ENCODE results near the gene SLC9A7. TPM values are rescaled to one million over a fixed set of nuclear protein-coding genes. Genes with fewer than 3 reads are reported as not detected.

SLC9A7 gene
- total RNA-seq, 2 donors from 2014 or later: 1.6 to 2.8 TPM

DNA sequence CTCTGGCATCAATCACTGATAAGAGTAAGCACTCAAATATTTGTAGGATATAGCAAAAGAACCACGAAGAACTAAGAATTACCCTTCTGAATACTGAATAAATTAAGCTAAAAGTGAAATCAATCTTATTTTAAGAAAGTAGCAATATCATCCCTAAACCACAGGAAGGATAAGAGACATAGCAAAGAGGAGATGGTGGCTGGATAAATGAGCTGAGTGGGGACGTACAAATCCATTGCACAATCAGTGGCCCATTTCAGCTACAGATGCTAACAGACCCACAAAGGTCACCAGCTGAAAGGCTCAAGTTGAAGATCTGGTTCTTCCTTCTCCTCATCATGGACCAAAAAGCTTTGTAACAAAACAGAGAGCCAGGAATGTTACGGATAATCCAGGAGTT lies 77.1 kb downstream of the SLC9A7 start:
- no peak overlapping the region for H3K27ac Mint-ChIP-seq
- no peaks in the 10 kb centered on the region for H3K4me1 Mint-ChIP-seq
- no peaks in the 10 kb centered on the region for H3K27me3 Mint-ChIP-seq
- H3K4me3 Mint-ChIP-seq: no peak overlapping the region
- no peaks in the 10 kb centered on the region for H3K9me3 ChIP-seq (ENCODE audit: control insufficient read depth, low read length, poor library complexity, severe bottlenecking)
- no peak for ATAC-seq
- no peak for DNase-seq
- no peaks in the 10 kb centered on the region for H3K36me3 Mint-ChIP-seq (ENCODE audit: low read depth)

DNA sequence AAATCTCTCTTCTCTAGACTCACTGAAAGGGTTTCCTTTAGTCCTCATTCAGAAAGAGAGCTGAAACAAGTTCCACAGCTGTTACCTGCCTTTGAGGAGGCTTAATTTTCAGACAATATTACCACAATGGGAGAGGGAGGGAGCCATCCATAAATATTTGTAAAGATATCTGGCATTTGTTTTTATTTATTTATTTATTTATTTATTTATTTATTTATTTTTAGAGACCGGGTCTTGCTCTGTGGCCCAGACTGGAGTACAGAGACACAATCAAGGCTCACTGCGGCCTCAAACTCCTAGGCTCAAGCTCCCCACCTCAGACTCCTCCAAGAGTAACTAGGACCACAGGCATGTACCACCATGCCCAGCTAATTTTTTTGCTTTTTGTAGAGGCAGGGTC lies 80.7 kb downstream of the SLC9A7 start:
- no peaks in the 10 kb centered on the region for H3K9me3 ChIP-seq (ENCODE audit: control insufficient read depth, low read length, poor library complexity, severe bottlenecking)
- ATAC-seq: no peak
- DNase-seq: no peak
- H3K4me1 Mint-ChIP-seq: no peaks in the 10 kb centered on the region
- no peak overlapping the region for H3K27ac Mint-ChIP-seq
- no peaks in the 10 kb centered on the region for H3K27me3 Mint-ChIP-seq
- H3K4me3 Mint-ChIP-seq: no peak overlapping the region
- no peaks in the 10 kb centered on the region for H3K36me3 Mint-ChIP-seq (ENCODE audit: low read depth)

DNA sequence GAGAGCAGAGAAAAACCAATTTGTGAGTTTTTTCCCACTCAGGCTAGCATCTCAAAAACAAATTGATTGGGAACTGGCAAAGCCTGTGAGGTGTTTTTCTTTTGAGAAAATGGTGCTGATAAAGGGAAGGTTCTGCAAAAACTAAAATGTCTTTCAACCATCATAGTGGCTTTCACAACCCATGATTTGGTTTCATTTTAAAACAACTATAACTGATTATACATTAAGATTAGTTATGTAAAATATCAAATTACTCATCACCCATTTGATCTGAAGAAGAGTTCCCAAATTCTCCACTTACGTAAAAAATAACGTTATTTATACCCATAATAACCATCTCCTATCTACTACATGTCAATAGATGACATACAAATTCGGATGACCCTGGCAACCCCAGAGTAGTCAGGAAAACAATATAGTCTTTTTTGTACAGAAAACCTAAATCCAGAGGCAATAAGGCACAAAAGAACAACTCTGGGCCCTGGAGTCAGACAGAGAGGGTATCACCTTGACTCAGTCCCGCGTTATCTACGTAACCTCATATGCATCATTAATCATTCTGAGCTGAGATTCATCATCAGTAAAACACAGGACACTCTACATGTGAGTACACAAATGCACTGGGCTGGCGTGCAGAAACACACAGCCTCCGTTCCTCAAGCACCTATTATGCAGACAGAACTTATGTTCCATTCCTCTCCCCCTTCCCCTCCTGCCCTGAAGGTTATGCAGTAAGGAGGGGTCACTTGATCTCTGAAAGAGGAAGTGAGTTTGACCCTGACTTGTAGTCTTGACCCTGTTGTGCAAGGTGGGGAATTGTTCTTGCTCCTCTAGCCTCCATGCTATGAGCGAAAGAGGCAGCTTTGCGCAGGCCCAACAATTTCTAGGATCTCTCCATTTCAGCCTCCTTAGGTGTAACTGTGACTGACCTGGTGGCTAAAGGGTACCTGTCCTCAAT lies 82.2 kb downstream of the SLC9A7 start:
- DNase-seq: no peak
- Mint-ChIP-seq H3K4me3 (no peak overlapping the region), H3K36me3 (ENCODE audit: low read depth) (no peaks in the 10 kb centered on the region), H3K4me1 (no peaks in the 10 kb centered on the region), H3K27me3 (no peaks in the 10 kb centered on the region), H3K27ac (no peak overlapping the region)
- H3K9me3 ChIP-seq (ENCODE audit: control insufficient read depth, low read length, poor library complexity, severe bottlenecking): no peaks in the 10 kb centered on the region
- ATAC-seq: no peak

DNA sequence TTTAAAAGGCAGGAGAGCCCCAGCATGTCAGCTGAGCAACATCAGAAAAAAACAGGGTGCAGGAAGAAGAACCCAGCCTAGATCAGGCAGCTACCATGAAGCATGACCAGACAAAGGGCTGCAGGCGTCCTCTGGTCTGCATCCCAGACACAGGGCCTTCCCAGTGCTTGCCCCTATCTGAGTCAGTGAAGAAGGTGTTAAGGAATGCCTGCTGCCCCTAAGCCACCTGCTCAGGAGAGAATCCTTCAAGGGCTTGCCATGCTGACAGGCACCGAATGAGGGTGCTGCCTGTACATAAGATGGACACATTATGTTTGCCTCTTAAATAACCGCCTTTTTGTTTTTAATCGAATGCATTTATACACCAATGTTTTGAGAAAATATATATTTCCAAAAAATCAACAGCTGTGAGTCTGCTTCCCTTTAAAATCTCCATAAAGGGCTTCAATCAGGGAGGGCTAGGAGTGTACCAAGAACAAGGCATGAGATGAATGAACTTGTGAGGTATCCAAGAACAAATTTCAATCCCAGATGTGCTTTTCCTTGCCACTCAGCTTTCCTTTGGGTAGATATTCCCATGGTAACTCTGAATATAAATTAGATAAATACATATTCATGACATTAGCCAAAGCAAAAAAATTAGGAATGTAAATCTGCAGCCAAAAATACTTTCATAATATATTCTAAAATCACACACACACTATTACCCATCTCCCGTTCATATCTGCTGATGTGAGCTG lies 85.1 kb downstream of the SLC9A7 start:
- H3K4me3 Mint-ChIP-seq: no peak overlapping the region
- H3K27me3 Mint-ChIP-seq: no peaks in the 10 kb centered on the region
- no peak for ATAC-seq
- no peak for DNase-seq
- H3K4me1 Mint-ChIP-seq: no peaks in the 10 kb centered on the region
- no peak overlapping the region for H3K27ac Mint-ChIP-seq
- H3K9me3 ChIP-seq (ENCODE audit: control insufficient read depth, low read length, poor library complexity, severe bottlenecking): no peaks in the 10 kb centered on the region
- no peaks in the 10 kb centered on the region for H3K36me3 Mint-ChIP-seq (ENCODE audit: low read depth)

DNA sequence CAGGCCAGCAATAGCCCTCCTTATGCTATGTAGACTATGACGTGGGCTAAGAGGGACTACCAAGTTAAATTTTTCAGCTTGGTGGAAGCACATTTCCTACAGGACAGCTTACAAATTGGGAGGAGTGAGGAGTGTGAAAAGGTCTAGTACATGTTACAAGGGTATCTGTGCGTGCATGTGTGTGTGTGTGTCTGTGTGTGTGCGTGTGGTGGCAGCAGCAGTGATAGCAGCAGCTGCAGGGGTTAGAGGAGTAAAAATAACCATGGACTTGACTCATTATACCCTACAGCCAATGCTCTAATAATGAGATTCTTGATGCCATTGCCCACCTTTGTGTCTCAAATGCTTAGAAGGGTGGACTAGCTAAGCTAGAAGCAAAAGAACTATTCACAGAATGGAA lies 88.6 kb downstream of the SLC9A7 start:
- H3K27me3 Mint-ChIP-seq: no peaks in the 10 kb centered on the region
- H3K4me1 Mint-ChIP-seq: no peaks in the 10 kb centered on the region

DNA sequence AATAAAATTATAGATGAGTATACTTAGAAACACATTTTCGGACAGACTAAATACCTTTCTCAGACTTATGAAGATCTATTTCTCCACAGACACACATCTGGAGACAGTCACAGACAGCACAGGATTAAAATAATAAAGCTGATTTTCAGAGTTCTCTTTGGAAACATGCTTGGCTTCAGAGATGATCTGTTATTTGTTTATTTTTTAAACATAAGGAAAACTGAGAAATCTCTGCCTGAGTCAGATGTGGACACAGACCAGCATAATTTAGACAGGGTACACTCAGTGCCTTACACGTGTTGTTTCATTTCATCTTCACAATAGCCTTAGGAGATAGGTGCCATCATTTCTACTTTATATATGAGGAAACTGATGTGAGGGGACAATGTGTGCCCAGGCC lies 92.1 kb downstream of the SLC9A7 start:
- Mint-ChIP-seq H3K4me1 (no peaks in the 10 kb centered on the region), H3K4me3 (no peak overlapping the region), H3K27me3 (no peaks in the 10 kb centered on the region), H3K27ac (no peak overlapping the region), H3K36me3 (ENCODE audit: low read depth) (no peaks in the 10 kb centered on the region)
- ATAC-seq: no peak
- H3K9me3 ChIP-seq (ENCODE audit: control insufficient read depth, low read length, poor library complexity, severe bottlenecking): no peaks in the 10 kb centered on the region
- DNase-seq: no peak

More for the DNA sequence above, 88.6 kb downstream of the SLC9A7 start:
- DNase-seq: no peak
- H3K4me3 Mint-ChIP-seq: no peak overlapping the region
- no peak for ATAC-seq
- H3K27ac Mint-ChIP-seq: no peak overlapping the region
- H3K9me3 ChIP-seq (ENCODE audit: control insufficient read depth, low read length, poor library complexity, severe bottlenecking): no peaks in the 10 kb centered on the region
- no peaks in the 10 kb centered on the region for H3K36me3 Mint-ChIP-seq (ENCODE audit: low read depth)

DNA sequence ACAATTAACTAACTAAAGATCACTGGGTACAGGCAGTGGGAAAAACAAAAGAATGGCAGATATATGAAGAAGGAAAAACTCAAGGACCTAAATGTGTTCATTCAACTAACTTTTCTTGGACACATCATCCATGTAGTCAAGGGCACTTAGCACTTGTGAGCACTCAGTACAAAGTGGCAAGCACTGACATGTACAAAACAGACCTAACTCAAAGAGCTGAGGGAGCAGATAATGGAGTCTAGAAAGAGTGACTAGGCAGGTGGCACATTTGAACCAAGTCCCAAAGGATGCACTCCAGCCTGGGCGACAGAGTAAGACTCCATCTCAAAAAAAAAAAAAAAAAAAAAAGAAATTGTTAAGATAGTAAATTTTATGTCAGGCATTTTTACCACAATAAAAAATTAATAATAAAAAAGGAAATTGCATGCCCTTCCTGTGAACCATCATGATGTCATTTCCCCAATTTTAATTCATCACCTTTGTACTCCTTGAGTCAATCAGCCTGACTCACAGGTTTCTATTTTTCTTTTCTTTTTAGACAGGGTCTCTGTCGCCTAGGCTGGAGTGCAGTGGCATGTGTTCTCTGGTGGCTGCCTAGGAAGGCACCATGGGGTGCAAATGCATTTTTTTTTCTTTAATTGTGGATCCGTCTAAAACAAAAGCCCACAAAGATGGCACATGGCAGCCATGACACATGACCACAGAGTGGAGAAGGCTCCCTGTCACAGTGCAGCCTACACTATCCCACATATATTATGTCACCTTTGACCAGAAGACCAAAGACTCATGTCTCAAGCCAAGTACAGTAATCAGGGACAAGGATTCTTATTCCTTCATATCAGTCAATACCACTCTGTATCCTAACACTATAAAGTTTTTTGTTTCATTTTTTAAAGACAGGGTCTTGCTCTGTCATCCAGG lies 93.4 kb downstream of the SLC9A7 start:
- Mint-ChIP-seq H3K27ac (peak overlapping the region; percentile 34), H3K27me3 (no peaks in the 10 kb centered on the region), H3K4me1 (no peaks in the 10 kb centered on the region), H3K36me3 (ENCODE audit: low read depth) (no peaks in the 10 kb centered on the region), H3K4me3 (no peak overlapping the region)
- no peak for ATAC-seq
- no peak for DNase-seq
- H3K9me3 ChIP-seq (ENCODE audit: control insufficient read depth, low read length, poor library complexity, severe bottlenecking): no peaks in the 10 kb centered on the region

DNA sequence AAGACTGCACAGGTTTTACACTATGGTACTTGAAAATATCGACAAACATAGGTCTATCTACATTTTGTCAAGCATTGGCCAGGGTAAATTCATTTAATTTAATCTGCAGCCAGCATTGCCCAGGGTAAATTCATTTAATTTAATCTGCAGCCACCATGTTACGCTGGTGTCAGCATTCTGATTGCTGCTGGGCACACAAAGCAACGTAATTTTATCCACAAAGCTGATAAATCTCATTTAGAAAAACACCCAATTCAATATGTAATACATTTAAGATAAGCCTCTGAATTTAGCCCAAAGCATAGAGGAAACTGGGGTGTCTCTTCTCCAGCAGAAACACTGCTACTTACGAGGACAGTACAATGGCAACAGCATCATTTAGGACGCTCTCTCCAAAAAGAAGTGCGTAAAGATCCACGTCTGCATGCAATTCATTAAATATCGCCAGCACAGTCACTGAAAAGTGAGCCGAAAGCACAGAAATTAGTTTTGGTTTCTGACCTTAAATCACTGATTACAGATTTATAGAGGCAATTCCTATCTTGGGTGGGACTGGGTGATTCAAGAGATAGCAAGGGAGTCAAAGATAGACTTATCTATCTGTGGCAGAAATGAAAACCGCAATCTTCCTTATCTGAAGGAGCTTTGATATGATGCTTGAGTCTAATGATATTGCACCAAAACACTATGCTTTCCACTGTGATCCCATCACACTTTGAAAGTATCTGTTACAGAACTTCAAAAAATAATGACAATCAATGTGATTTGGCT lies 96.5 kb downstream of the SLC9A7 start:
- DNase-seq: no peak
- Mint-ChIP-seq H3K27me3 (no peaks in the 10 kb centered on the region), H3K27ac (no peak overlapping the region), H3K36me3 (ENCODE audit: low read depth) (no peaks in the 10 kb centered on the region), H3K4me3 (no peak overlapping the region), H3K4me1 (no peaks in the 10 kb centered on the region)
- no peak for ATAC-seq
- H3K9me3 ChIP-seq (ENCODE audit: control insufficient read depth, low read length, poor library complexity, severe bottlenecking): no peaks in the 10 kb centered on the region

DNA sequence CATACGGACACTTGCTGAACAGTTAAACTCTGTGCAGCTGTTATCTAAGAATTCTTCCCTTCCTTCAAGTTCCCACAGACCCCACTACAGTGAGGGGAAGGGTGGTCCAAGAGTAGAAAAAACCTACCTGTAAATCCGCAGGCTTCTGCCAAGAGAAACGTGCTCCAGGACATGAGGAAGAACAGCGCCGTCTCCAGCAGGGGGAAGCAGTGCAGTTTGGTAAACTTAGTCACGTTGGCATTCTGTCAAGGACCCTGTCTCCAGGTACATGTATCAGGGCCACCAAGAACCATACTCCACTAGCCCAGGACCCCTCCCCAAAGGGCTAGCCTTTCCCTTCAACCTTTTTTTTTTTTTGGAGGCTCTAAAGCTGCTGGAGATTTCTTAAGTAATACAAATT lies 105.4 kb downstream of the SLC9A7 start:
- Mint-ChIP-seq H3K4me1 (no peaks in the 10 kb centered on the region), H3K4me3 (no peak overlapping the region), H3K36me3 (ENCODE audit: low read depth) (peaks cover 2% of the 10 kb centered on the region), H3K27me3 (no peaks in the 10 kb centered on the region), H3K27ac (no peak overlapping the region)
- no peak for ATAC-seq
- DNase-seq: no peak
- no peaks in the 10 kb centered on the region for H3K9me3 ChIP-seq (ENCODE audit: control insufficient read depth, low read length, poor library complexity, severe bottlenecking)

DNA sequence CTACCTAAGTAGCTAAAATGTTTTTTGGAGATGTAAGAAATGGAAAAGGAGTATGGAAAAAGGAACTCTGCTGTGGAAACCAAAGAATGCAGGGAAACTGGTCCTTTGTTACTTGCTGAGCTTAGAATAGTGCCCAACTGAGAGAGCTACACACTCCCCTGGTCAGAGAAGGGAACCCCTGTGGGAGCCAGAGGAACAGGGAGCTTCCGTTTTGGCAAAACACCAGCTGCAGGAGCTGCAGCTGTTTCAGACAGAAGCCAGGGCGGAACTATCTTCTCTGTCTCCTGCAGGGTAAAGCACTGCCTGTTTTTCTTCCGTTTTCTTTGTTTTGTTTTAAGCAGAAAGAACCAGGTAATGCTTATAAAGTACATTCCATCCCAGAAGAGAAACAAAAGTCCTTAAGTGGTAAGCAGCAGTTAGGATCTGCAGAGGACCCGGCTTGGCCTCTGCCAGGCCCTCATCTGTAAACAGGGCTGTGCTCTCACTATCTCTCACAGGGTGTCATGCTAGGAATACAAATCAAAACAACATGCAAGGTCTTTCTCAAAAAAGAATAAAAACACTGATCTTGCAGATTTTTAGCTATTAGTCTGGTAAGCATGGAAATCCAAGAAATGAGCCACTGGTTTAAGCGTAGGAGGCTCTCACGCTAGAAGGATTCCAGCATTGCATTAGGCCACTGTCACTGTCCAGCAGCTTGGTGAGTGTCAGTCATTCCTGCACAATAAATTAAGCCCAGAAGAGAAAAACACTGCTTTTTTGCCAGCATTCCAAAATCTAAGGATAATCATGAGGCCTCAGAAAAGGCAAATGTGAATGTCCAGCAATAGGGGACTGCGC lies 109.3 kb downstream of the SLC9A7 start:
- peak overlapping the region; percentile 27 for H3K27ac Mint-ChIP-seq
- no peaks in the 10 kb centered on the region for H3K9me3 ChIP-seq (ENCODE audit: control insufficient read depth, low read length, poor library complexity, severe bottlenecking)
- no peaks in the 10 kb centered on the region for H3K4me1 Mint-ChIP-seq
- DNase-seq: no peak
- ATAC-seq: no peak
- H3K27me3 Mint-ChIP-seq: no peaks in the 10 kb centered on the region
- H3K4me3 Mint-ChIP-seq: no peak overlapping the region
- peaks cover 2% of the 10 kb centered on the region for H3K36me3 Mint-ChIP-seq (ENCODE audit: low read depth)

DNA sequence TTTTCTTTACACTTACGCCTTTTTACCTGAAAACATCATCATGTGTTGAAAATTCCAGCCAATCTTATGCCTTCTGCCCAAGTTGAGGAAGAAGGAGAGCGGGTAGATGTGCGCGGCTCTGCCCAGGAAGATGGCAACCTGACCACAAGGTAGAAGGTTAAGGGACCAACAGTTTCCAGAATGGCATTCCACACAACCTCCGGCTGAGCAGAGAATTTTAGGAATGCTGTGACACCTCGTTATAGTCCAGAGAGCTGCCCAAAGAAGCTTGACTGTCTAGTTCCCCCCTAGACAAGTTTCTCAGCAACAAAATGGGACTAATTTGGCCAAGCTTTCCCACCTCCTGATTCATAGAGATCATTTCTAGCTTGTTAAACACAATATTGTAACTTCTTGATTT lies 110.3 kb downstream of the SLC9A7 start:
- Mint-ChIP-seq H3K4me1 (no peaks in the 10 kb centered on the region), H3K27me3 (no peaks in the 10 kb centered on the region), H3K4me3 (no peak overlapping the region), H3K27ac (no peak overlapping the region), H3K36me3 (ENCODE audit: low read depth) (peaks cover 2% of the 10 kb centered on the region)
- no peaks in the 10 kb centered on the region for H3K9me3 ChIP-seq (ENCODE audit: control insufficient read depth, low read length, poor library complexity, severe bottlenecking)
- ATAC-seq (no peak), DNase-seq (no peak)

DNA sequence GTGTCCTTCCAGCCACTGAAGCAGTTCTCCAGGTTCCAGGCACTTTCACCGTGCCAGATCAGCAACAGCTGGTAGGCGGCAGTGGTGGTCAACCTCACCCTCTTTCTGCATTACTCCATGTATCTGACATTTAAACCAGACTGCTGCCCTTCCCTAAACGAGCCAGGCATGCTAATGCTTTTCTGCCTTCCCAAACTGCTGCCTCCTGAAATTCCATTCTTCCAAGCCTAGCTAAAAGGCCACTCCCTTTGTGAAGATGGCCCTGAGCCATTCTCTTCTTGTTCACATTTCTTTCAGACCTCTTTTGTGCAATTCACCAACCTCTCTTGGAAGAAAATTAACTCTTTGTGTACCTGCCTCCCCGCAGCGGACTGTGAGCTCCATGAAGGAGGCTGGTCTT lies 111.7 kb downstream of the SLC9A7 start:
- no peak overlapping the region for H3K4me3 Mint-ChIP-seq
- H3K4me1 Mint-ChIP-seq: no peaks in the 10 kb centered on the region
- ATAC-seq (no peak), DNase-seq (no peak)
- H3K27me3 Mint-ChIP-seq: no peaks in the 10 kb centered on the region
- H3K36me3 Mint-ChIP-seq (ENCODE audit: low read depth): peaks cover 2% of the 10 kb centered on the region
- H3K27ac Mint-ChIP-seq: no peak overlapping the region
- H3K9me3 ChIP-seq (ENCODE audit: control insufficient read depth, low read length, poor library complexity, severe bottlenecking): no peaks in the 10 kb centered on the region

Data from T-helper 17 cell (primary cell).